Astrocyte (in vitro differentiated cells and primary cell): ENCODE measurements around the gene ETV3. TPM values are rescaled to one million over a fixed set of nuclear protein-coding genes. Genes with fewer than 3 reads are reported as not detected.

Experiments
- DNase-seq: peaks from one replicate; pipeline ENCODE4 v3.0.0-alpha.2; 2010; ENCODE audit warnings: low read depth
- FAIRE-seq: peaks from 2 replicates; lab custom pipeline; 2011; peaks lifted over from hg19 to GRCh38; lab: Jason Lieb, UNC
- H2AFZ ChIP-seq: 2 replicates; pipeline ENCODE4 v1.6.0; 2012; ENCODE audit warnings: low read depth, low read length, inconsistent platforms
- H3K27ac ChIP-seq: 2 replicates; pipeline ENCODE4 v1.5.1; 2011; ENCODE audit warnings: low read depth, low read length, inconsistent platforms
- H3K27me3 ChIP-seq: 2 replicates; pipeline ENCODE4 v1.6.0; 2011; ENCODE audit warnings: low read length, inconsistent platforms; ENCODE audit not compliant: insufficient read depth
- H3K36me3 ChIP-seq: 2 replicates; pipeline ENCODE4 v1.5.1; 2011; ENCODE audit warnings: low read length, inconsistent platforms; ENCODE audit not compliant: insufficient read depth
- H3K4me1 ChIP-seq: 2 replicates; pipeline ENCODE4 v1.5.1; 2011; ENCODE audit warnings: low read length, inconsistent platforms; ENCODE audit not compliant: insufficient read depth
- H3K4me2 ChIP-seq: 2 replicates; pipeline ENCODE4 v1.6.0; 2012; ENCODE audit warnings: low read length, inconsistent platforms
- H3K4me3 ChIP-seq: 2 replicates; pipeline ENCODE4 v1.5.1; 2011; ENCODE audit warnings: low read depth, mild to moderate bottlenecking, low read length, inconsistent platforms; ENCODE audit not compliant: insufficient read depth
- H3K79me2 ChIP-seq: 2 replicates; pipeline ENCODE4 v1.6.0; 2012; ENCODE audit warnings: mild to moderate bottlenecking, low read length, inconsistent platforms; ENCODE audit not compliant: insufficient read depth
- H3K9ac ChIP-seq: 2 replicates; pipeline ENCODE4 v1.6.0; 2012; ENCODE audit warnings: mild to moderate bottlenecking, low read length, inconsistent platforms
- H3K9me3 ChIP-seq: 2 replicates; pipeline ENCODE4 v1.5.1; 2012; ENCODE audit warnings: low read depth, mild to moderate bottlenecking, low read length, inconsistent platforms; ENCODE audit not compliant: insufficient read depth
- H4K20me1 ChIP-seq: 2 replicates; pipeline ENCODE4 v1.6.0; 2012; ENCODE audit warnings: low read length, inconsistent platforms; ENCODE audit not compliant: insufficient read depth
- H3K27ac Mint-ChIP-seq: one replicate; pipeline ENCODE4 v1.8.0; 2021; ENCODE audit warnings: mild to moderate bottlenecking, mixed read lengths; ENCODE audit not compliant: unreplicated experiment
- H3K27me3 Mint-ChIP-seq: one replicate; pipeline ENCODE4 v1.8.0; 2021; ENCODE audit warnings: low read depth, mixed read lengths; ENCODE audit not compliant: unreplicated experiment
- H3K36me3 Mint-ChIP-seq: one replicate; pipeline ENCODE4 v1.8.0; 2021; ENCODE audit warnings: low read depth, mixed read lengths; ENCODE audit not compliant: unreplicated experiment
- H3K4me1 Mint-ChIP-seq: one replicate; pipeline ENCODE4 v1.8.0; 2021; ENCODE audit warnings: low read depth, mixed read lengths; ENCODE audit not compliant: unreplicated experiment
- H3K4me3 Mint-ChIP-seq: one replicate; pipeline ENCODE4 v1.8.0; 2021; ENCODE audit warnings: mild to moderate bottlenecking, moderate library complexity, mixed read lengths; ENCODE audit not compliant: unreplicated experiment
- H3K9me3 Mint-ChIP-seq: one replicate; pipeline ENCODE4 v1.8.0; 2021; ENCODE audit warnings: mild to moderate bottlenecking, mixed read lengths; ENCODE audit not compliant: unreplicated experiment
- EZH2 ChIP-seq: IDR thresholded peaks from 2 replicates; pipeline ENCODE4 v1.6.1; 2012; ENCODE audit warnings: mild to moderate bottlenecking, low read length, inconsistent platforms; ENCODE audit not compliant: insufficient read depth
- total RNA-seq: library from RNA; stranded (reverse); gene quantifications from 2 replicates; pipeline ENCODE4 v1.2.1, GENCODE V29; 2021
- TF ChIP-seq, protein P1 (sequence below): IDR thresholded peaks from 2 replicates; pipeline ENCODE4 v1.5.1; 2011; ENCODE audit warnings: low read depth, mild to moderate bottlenecking, inconsistent platforms, low read length, moderate library complexity; ENCODE audit not compliant: insufficient read depth

ETV3 gene
- total RNA-seq, 1 donor from 2014 or later = 37.5 TPM

DNA sequence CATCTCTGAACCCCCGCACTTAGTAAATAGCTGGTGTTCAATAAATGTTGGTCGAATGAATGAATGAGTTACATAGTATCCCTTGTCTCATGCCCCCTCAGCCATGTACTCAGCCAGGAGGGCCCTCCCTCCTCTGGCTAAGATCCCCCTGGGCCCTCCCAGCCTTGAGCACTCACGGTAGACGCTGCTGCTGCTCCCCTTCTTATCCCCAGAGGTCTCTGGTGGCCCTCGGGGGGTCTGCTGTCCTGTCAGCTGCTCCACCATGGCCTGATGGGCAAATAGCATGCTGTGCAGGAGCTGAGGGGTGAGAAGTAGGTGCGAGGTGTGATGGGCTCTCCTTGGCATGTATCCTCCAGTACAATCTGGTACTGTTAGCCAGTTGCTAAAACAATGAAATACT, 40.5 kb downstream of the ETV3 start:
- DNase-seq = no peak
- Histone ChIP-seq H3K4me2 (no peak overlapping the region), H3K36me3 (no peaks in the 10 kb centered on the region), H3K79me2 (no peaks in the 10 kb centered on the region), H3K27ac (no peak overlapping the region), H3K27me3 (no peaks in the 10 kb centered on the region), H3K9ac (no peak overlapping the region), H4K20me1 (no peaks in the 10 kb centered on the region), H2AFZ (no peak overlapping the region), H3K4me1 (no peaks in the 10 kb centered on the region), H3K9me3 (no peaks in the 10 kb centered on the region), H3K4me3 (no peak overlapping the region)
- no peak for TF ChIP-seq EZH2
- TF ChIP-seq, protein P1, sequence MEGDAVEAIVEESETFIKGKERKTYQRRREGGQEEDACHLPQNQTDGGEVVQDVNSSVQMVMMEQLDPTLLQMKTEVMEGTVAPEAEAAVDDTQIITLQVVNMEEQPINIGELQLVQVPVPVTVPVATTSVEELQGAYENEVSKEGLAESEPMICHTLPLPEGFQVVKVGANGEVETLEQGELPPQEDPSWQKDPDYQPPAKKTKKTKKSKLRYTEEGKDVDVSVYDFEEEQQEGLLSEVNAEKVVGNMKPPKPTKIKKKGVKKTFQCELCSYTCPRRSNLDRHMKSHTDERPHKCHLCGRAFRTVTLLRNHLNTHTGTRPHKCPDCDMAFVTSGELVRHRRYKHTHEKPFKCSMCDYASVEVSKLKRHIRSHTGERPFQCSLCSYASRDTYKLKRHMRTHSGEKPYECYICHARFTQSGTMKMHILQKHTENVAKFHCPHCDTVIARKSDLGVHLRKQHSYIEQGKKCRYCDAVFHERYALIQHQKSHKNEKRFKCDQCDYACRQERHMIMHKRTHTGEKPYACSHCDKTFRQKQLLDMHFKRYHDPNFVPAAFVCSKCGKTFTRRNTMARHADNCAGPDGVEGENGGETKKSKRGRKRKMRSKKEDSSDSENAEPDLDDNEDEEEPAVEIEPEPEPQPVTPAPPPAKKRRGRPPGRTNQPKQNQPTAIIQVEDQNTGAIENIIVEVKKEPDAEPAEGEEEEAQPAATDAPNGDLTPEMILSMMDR = no peak
- FAIRE-seq = no peak
- Mint-ChIP-seq H3K36me3 (no peaks in the 10 kb centered on the region), H3K4me3 (no peak overlapping the region), H3K4me1 (peaks cover 5% of the 10 kb centered on the region), H3K27me3 (peaks cover 13% of the 10 kb centered on the region), H3K9me3 (peaks cover 4% of the 10 kb centered on the region), H3K27ac (no peak overlapping the region)

- Histone ChIP-seq H3K36me3 (no peaks in the 10 kb centered on the region), H3K4me2 (no peak overlapping the region), H3K27me3 (no peaks in the 10 kb centered on the region), H3K9me3 (no peaks in the 10 kb centered on the region), H2AFZ (no peak overlapping the region), H3K27ac (no peak overlapping the region), H3K4me3 (no peak overlapping the region), H3K79me2 (no peaks in the 10 kb centered on the region), H4K20me1 (no peaks in the 10 kb centered on the region), H3K4me1 (no peaks in the 10 kb centered on the region), H3K9ac (no peak overlapping the region)
- H3K4me1 Mint-ChIP-seq = peaks cover 5% of the 10 kb centered on the region
- H3K27ac Mint-ChIP-seq = no peak overlapping the region
- no peaks in the 10 kb centered on the region for H3K36me3 Mint-ChIP-seq
- no peak overlapping the region for H3K4me3 Mint-ChIP-seq
- DNase-seq (no peak), FAIRE-seq (no peak)
- H3K27me3 Mint-ChIP-seq = peaks cover 8% of the 10 kb centered on the region
- peaks cover 2% of the 10 kb centered on the region for H3K9me3 Mint-ChIP-seq
- TF ChIP-seq, protein P1 = no peak
- TF ChIP-seq EZH2 = no peak
Observed at GRCh38 chr1:157096881-157097280, 41.3 kb downstream of the ETV3 start.

GRCh38 chr1:157095551-157095950, 42.6 kb downstream of the ETV3 start:
- TF ChIP-seq EZH2 = no peak
- H3K4me1 Mint-ChIP-seq = peaks cover 5% of the 10 kb centered on the region
- no peak overlapping the region for H3K4me3 Mint-ChIP-seq

More at GRCh38 chr1:157095551-157095950, 42.6 kb downstream of the ETV3 start:
- Mint-ChIP-seq H3K36me3 (no peaks in the 10 kb centered on the region), H3K9me3 (no peaks in the 10 kb centered on the region), H3K27ac (no peak overlapping the region), H3K27me3 (peaks cover 6% of the 10 kb centered on the region)
- no peaks in the 10 kb centered on the region for H3K36me3 ChIP-seq
- H3K9ac ChIP-seq = no peak overlapping the region
- no peak overlapping the region for H3K27ac ChIP-seq
- H3K4me1 ChIP-seq = peaks cover 6% of the 10 kb centered on the region
- no peak overlapping the region for H2AFZ ChIP-seq
- no peaks in the 10 kb centered on the region for H4K20me1 ChIP-seq
- H3K27me3 ChIP-seq = no peaks in the 10 kb centered on the region
- FAIRE-seq (no peak), DNase-seq (no peak)
- no peaks in the 10 kb centered on the region for H3K9me3 ChIP-seq
- H3K4me2 ChIP-seq = no peak overlapping the region
- no peak overlapping the region for H3K4me3 ChIP-seq
- no peaks in the 10 kb centered on the region for H3K79me2 ChIP-seq
